ENCODE data around the gene HLA-G.
"Not testable (repeated sequence)": the region's sequence is repeated elsewhere in the genome, so short reads cannot be mapped to it uniquely, and the experiment has no call there.

HLA-G gene

GRCh38 chr6:29861521-29862255, 34.1 kb downstream of the HLA-G start:
- no peak overlapping the region for H3K4me3 Mint-ChIP-seq
- H3K27me3 Mint-ChIP-seq: peaks cover 39 to 74% of the 10 kb centered on the region in 2 donors
- DNase-seq: no peak
- no peaks in the 10 kb centered on the region for H3K9me3 Mint-ChIP-seq
- ATAC-seq (replicated peaks): no peak
- H3K27ac Mint-ChIP-seq: no peak overlapping the region
- peaks cover 3% of the 10 kb centered on the region for H3K36me3 Mint-ChIP-seq (ENCODE audit: insufficient read depth)
- no peaks in the 10 kb centered on the region for H3K4me1 Mint-ChIP-seq (ENCODE audit: low read depth in 2 of 2)

GRCh38 chr6:29864037-29864810, 36.6 kb downstream of the HLA-G start:
- Mint-ChIP-seq H3K9me3 (no peaks in the 10 kb centered on the region), H3K4me3 (no peak overlapping the region), H3K27ac (no peak overlapping the region), H3K4me1 (ENCODE audit: low read depth in 2 of 2) (no peaks in the 10 kb centered on the region), H3K36me3 (ENCODE audit: insufficient read depth) (peaks cover 3% of the 10 kb centered on the region), H3K27me3 (peaks cover 52 to 83% of the 10 kb centered on the region in 2 donors)
- no peak for DNase-seq
- no peak for ATAC-seq (replicated peaks)

GRCh38 chr6:29865631-29866030, 38.0 kb downstream of the HLA-G start:
- no peak for DNase-seq
- no peak overlapping the region for H3K4me3 Mint-ChIP-seq
- no peaks in the 10 kb centered on the region for H3K4me1 Mint-ChIP-seq (ENCODE audit: low read depth in 2 of 2)
- H3K27me3 Mint-ChIP-seq: peaks cover 52 to 82% of the 10 kb centered on the region in 2 donors
- H3K27ac Mint-ChIP-seq: no peak overlapping the region
- no peaks in the 10 kb centered on the region for H3K9me3 Mint-ChIP-seq
- H3K36me3 Mint-ChIP-seq (ENCODE audit: insufficient read depth): peaks cover 3% of the 10 kb centered on the region
- no peak for ATAC-seq (replicated peaks)

DNA sequence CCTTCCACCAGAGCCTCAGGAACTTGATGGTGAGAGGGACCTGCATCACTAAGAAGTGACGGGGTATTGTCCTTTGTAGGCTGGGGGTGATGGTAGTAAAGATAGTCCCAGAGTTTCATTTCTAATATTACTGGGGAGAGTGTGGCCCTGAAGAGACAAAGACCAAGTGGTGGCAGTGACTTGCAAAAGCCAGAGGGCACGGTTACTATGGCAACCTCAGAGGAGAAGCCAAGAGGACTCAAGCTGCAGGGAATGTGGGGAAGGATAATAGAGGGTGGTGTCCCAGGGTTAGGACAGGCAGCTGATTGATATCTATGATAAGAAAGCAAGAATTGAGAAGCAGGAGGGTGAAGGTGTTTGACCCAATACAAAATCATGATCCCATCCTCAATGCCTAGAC, 42.5 kb downstream of the HLA-G start:
- H3K27ac Mint-ChIP-seq: no peak overlapping the region
- no peak overlapping the region for H3K4me3 Mint-ChIP-seq

DNA sequence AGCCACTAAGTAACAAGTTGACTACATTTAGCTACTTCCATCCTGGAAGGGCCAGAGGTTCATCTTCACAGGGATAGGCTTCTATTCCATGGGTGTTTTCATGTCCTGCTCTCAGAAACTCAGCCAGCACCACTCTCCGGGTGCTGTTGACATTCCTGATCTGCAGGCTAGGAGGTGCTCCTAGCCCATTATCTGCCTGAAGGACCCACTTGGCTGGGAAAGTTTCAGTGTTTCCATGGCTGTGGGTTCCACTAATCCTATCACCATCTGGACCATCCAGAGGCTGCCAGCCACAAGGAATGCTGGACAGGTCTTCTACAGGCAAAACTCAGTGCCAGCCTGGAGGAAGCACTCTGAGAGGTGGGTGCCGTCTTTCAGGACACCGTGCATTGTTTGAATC, 45.2 kb downstream of the HLA-G start:
- ATAC-seq (replicated peaks): no peak
- H3K27ac Mint-ChIP-seq: no peak overlapping the region
- no peak for DNase-seq
- no peak overlapping the region for H3K4me3 Mint-ChIP-seq
- H3K9me3 Mint-ChIP-seq: no peaks in the 10 kb centered on the region
- peaks cover 2% of the 10 kb centered on the region for H3K36me3 Mint-ChIP-seq (ENCODE audit: insufficient read depth)
- no peaks in the 10 kb centered on the region for H3K4me1 Mint-ChIP-seq (ENCODE audit: low read depth in 2 of 2)
- H3K27me3 Mint-ChIP-seq: peaks cover 10 to 13% of the 10 kb centered on the region in 2 donors

More for the DNA sequence above, 42.5 kb downstream of the HLA-G start:
- Mint-ChIP-seq H3K4me1 (ENCODE audit: low read depth in 2 of 2) (no peaks in the 10 kb centered on the region), H3K27me3 (peaks cover 26 to 37% of the 10 kb centered on the region in 2 donors), H3K9me3 (no peaks in the 10 kb centered on the region), H3K36me3 (ENCODE audit: insufficient read depth) (no peaks in the 10 kb centered on the region)
- ATAC-seq (replicated peaks): no peak
- DNase-seq: no peak

- DNase-seq: no peak
- no peak for ATAC-seq (replicated peaks)
- H3K9me3 Mint-ChIP-seq: no peaks in the 10 kb centered on the region
- no peak overlapping the region for H3K4me3 Mint-ChIP-seq
- peaks cover 2% of the 10 kb centered on the region for H3K36me3 Mint-ChIP-seq (ENCODE audit: insufficient read depth)
- no peak overlapping the region for H3K27ac Mint-ChIP-seq
- H3K27me3 Mint-ChIP-seq: no peaks in the 10 kb centered on the region
- no peaks in the 10 kb centered on the region for H3K4me1 Mint-ChIP-seq (ENCODE audit: low read depth in 2 of 2)
Observed at GRCh38 chr6:29875257-29875656, 47.6 kb downstream of the HLA-G start.

GRCh38 chr6:29875734-29876133, 48.1 kb downstream of the HLA-G start:
- ATAC-seq (replicated peaks); H3K9me3 Mint-ChIP-seq; H3K36me3 Mint-ChIP-seq (ENCODE audit: insufficient read depth); H3K4me1 Mint-ChIP-seq (ENCODE audit: low read depth in 2 of 2); H3K4me3 Mint-ChIP-seq; H3K27ac Mint-ChIP-seq; H3K27me3 Mint-ChIP-seq; DNase-seq: not testable (repeated sequence)

Measured in effector memory CD8-positive, alpha-beta T cell (primary cell).